Effector memory CD4-positive, alpha-beta T cell (primary cell): ENCODE results near the gene SCN1A.

Experiments
- DNase-seq, 3 donors: peaks; one replicate each; pipeline ENCODE4 v3.0.0-alpha.2; 2020
- H3K27ac ChIP-seq: 2 replicates; pipeline ENCODE4 v1.7.0; 2013; ENCODE audit warnings: mild to moderate bottlenecking, low read length, moderate library complexity; ENCODE audit not compliant: insufficient read depth, poor library complexity, severe bottlenecking
- H3K27me3 ChIP-seq: replicated peaks from 2 replicates; pipeline ENCODE4 v1.7.0; 2013; ENCODE audit warnings: mild to moderate bottlenecking, low read length; ENCODE audit not compliant: insufficient read depth, control insufficient read depth, poor library complexity, severe bottlenecking
- H3K36me3 ChIP-seq: 2 replicates; pipeline ENCODE4 v1.7.0; 2013; ENCODE audit warnings: mild to moderate bottlenecking, low read length, moderate library complexity; ENCODE audit not compliant: control insufficient read depth, insufficient read depth
- H3K4me1 ChIP-seq: 2 replicates; pipeline ENCODE4 v1.7.0; 2013; ENCODE audit warnings: low read length, mild to moderate bottlenecking; ENCODE audit not compliant: control insufficient read depth, insufficient read depth, poor library complexity, severe bottlenecking
- H3K4me3 ChIP-seq: 2 replicates; pipeline ENCODE4 v1.7.0; 2013; ENCODE audit warnings: low read length, low read depth, mild to moderate bottlenecking; ENCODE audit not compliant: insufficient read depth, poor library complexity, severe bottlenecking
- H3K9me3 ChIP-seq: 2 replicates; pipeline ENCODE4 v1.7.0; 2013; ENCODE audit warnings: mild to moderate bottlenecking, low read length, moderate library complexity; ENCODE audit not compliant: control insufficient read depth

The SCN1A gene

DNA sequence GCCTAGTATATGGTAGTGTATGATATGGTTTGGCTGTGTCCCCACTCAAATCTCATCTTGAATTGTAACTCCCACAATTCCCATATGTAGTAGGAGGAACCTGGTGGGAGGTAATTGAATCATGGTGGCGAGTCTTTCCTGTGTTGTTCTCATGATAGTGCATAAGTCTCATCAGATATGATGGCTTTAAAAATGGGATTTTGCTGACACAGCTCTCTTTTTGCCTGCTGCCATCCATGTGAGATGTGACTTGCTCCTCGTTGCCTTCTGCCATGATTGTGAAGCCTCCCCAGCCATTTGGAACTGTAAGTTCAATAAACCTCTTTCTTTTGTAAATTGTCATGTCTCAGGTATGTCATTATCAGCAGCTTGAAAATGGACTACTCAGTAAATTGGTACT is 9.5 kb upstream of the SCN1A start:
- Histone ChIP-seq H3K27ac (no peak overlapping the region), H3K9me3 (no peaks in the 10 kb centered on the region), H3K27me3 (no peaks in the 10 kb centered on the region), H3K4me3 (no peak overlapping the region), H3K4me1 (no peaks in the 10 kb centered on the region), H3K36me3 (no peaks in the 10 kb centered on the region)
- DNase-seq = no peak

DNA sequence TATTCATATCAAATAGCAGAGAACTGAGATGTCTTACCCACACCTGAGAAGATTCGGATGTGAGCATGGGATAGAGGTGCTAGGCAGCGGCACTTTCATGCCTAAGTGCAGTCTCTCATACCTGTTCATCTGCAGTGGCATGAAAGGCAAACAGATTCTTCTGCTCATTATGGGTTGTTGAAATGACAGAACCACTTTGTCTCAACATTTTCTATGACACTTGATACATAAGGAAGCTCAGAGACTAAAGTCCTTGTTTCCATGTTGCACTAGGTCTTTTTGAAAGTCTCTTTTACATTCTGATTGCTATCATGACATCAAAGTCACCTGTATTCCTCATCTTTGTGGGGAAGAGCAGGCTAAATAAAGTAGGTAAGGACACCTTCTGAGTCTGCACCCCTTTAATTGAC is 8.0 kb upstream of the SCN1A start:
- no peak overlapping the region for H3K4me3 ChIP-seq
- H3K9me3 ChIP-seq = no peaks in the 10 kb centered on the region
- no peak overlapping the region for H3K27ac ChIP-seq
- H3K36me3 ChIP-seq = no peaks in the 10 kb centered on the region
- H3K4me1 ChIP-seq = no peaks in the 10 kb centered on the region
- no peaks in the 10 kb centered on the region for H3K27me3 ChIP-seq
- DNase-seq = no peak

DNA sequence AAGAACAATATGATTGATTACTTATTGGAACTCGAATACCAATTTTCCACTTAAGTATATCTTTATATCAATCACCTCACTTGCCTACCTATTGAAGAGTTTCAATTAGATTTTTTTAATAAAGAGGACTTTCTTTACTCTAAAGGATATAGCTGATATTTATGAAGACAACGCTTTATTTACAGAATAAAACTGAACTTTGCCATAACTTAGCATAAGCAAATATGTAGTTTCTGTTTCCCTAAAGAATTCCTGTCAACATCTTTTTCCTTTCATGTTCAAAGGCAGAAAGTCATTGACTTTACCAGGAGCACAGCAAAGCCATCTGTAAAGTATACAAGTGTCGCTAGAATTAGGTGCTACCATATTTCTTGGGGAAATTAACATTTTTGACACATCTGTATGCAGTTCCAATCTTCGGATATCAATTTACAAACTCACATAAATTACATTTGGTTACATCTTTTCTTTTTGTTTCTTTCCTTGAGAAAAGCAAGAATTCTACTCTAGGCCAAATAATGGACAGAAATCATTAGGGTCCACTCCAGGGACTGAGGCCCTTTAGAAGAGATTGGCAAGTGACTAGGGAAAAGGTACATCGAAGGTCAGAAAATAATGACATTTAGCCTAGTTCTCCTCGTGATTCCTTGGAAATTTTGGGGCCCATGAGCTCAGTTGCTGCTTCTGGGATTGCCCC is 7.5 kb upstream of the SCN1A start:
- H3K9me3 ChIP-seq = no peaks in the 10 kb centered on the region
- no peak overlapping the region for H3K4me3 ChIP-seq
- H3K27ac ChIP-seq = no peak overlapping the region
- DNase-seq = no peak
- no peaks in the 10 kb centered on the region for H3K4me1 ChIP-seq
- H3K27me3 ChIP-seq = no peaks in the 10 kb centered on the region
- H3K36me3 ChIP-seq = no peaks in the 10 kb centered on the region

DNA sequence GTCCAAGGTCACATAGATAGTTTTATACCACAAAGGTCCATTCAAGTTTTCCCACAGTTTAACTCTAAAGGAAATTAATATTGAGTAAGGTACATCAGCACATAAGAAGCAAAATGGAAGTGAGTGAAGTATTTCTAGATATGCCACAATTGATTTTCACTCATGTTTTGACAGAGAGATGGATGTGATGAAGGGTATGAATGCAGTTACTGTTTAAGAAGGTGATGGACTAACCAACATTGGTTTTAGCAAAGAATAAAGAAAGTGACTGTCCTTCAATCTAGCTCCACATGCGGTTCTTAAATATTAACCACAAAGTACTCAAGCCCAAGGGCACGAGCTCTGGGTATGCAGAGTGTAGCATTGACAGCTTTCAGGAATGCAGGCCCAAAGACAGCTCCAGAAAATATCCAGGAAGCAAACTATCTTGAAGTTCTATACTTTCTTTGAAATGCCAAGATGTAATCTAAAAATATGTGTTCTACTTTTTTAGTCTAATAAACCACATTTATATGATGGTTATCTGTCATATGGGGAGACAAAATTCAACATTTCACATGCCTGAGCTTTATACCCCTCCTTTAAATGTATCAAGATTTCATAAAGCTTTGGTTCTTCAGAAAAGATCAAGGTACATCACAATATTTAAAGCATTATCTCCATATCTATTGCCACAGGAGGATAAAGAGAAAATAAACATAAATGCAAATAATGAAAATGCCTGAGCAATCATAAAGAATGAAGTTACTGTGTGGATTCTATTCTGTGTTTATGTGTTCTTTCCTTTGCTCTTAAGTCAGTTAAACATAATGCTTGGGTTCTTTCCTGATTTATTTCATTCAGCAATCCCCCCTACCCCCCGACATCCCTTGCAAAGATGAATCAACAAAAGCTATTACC is 6.7 kb upstream of the SCN1A start:
- DNase-seq = no peak

DNA sequence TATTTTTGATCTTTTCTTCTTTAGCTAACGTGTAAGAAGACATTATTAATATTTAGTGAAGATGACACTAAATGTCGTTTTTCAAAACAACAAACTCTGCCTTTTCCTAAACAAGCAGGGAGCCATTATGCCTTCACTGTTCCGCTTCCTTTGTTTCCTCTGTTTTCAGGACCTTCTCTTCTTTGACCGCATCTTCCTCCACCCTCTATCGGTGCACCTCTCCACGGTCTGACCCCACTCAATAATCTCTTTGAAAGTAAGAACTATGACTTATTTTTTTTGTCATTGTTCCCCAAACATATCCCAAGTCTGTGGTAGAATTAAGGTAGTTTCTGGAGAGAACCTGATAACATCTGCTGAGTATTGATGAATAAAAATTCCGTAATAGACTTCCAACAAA is 5.8 kb upstream of the SCN1A start:
- Histone ChIP-seq H3K4me1 (no peaks in the 10 kb centered on the region), H3K36me3 (no peaks in the 10 kb centered on the region), H3K27ac (no peak overlapping the region), H3K4me3 (no peak overlapping the region), H3K27me3 (no peaks in the 10 kb centered on the region), H3K9me3 (no peaks in the 10 kb centered on the region)
- no peak for DNase-seq

More for the DNA sequence above, 6.7 kb upstream of the SCN1A start:
- H3K36me3 ChIP-seq = no peaks in the 10 kb centered on the region
- no peaks in the 10 kb centered on the region for H3K4me1 ChIP-seq
- H3K27ac ChIP-seq = no peak overlapping the region
- H3K4me3 ChIP-seq = no peak overlapping the region
- H3K27me3 ChIP-seq = no peaks in the 10 kb centered on the region
- H3K9me3 ChIP-seq = no peaks in the 10 kb centered on the region

DNA sequence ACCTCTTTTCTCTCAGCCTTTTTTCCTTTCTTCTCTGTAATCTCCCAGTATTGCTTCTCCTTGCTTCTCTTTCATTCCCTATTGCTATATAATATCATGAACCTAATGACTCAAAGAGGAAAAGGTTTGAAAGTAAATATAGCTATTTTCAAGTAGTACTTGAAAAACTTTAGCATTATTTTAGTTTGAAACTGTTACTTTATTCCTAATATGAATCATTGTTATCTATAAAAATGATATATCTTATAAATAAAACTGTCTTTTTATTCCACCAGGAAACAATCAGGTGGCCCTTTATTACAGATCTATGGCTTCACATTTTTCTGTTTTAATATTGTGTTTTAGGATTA is 311 bp upstream of the SCN1A start:
- no peak overlapping the region for H3K4me3 ChIP-seq

DNA sequence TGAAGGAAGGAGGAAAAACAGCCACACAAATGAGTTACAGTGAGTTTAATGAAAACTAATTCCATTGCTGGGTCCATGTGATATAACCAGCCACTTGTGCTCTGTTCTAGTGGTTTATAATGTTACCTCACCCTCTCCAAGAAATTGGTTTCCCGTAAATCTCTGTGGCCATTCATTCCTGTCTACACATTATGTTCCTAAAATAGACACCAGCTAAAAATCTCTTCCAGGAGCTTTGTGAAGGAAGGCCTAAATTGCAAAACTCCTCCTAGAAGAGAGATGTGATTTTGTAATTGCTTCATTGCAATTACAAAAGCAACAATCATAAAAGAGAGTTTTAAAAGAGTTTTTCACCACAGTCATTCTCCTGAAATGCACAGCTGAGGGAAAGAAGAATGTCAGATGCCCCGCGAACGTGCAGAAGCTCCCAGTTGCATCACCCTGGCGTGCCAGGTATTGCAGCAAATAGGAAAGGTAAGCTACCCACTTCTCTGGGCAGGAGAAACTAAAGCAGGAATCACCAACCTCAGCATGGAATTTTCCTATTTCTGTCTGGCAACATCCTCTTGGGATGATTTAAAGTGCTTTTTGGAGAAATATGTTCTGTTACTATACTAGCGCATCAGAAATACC is 1.7 kb downstream of the SCN1A start:
- no peaks in the 10 kb centered on the region for H3K36me3 ChIP-seq
- H3K27ac ChIP-seq = no peak overlapping the region
- no peaks in the 10 kb centered on the region for H3K4me1 ChIP-seq
- no peaks in the 10 kb centered on the region for H3K9me3 ChIP-seq
- no peak for DNase-seq
- no peaks in the 10 kb centered on the region for H3K27me3 ChIP-seq
- H3K4me3 ChIP-seq = no peak overlapping the region

More for the DNA sequence above, 311 bp upstream of the SCN1A start:
- DNase-seq = no peak
- no peaks in the 10 kb centered on the region for H3K4me1 ChIP-seq
- H3K36me3 ChIP-seq = no peaks in the 10 kb centered on the region
- H3K27me3 ChIP-seq = no peaks in the 10 kb centered on the region
- no peaks in the 10 kb centered on the region for H3K9me3 ChIP-seq
- no peak overlapping the region for H3K27ac ChIP-seq

DNA sequence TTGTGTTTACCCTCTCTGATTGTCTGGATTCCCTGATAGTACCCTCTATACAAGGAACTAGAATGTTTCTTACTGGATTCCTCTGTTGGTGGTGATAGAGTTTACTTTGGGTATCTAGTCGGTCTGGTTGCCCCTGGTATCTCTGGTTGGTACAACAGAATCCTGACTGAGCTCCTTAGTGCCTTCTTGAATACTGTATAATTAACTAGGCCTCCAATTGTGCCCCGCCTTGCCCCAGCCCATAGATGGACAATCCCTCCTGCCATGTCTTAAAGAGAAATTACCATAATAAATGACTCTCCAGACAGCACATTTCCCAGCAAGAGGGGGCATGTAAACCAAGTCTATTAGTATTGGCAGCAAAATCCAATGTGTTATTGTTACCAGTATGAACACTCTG is 2.3 kb downstream of the SCN1A start:
- Histone ChIP-seq H3K27ac (no peak overlapping the region), H3K27me3 (no peaks in the 10 kb centered on the region), H3K4me1 (no peaks in the 10 kb centered on the region), H3K4me3 (no peak overlapping the region), H3K36me3 (no peaks in the 10 kb centered on the region), H3K9me3 (no peaks in the 10 kb centered on the region)
- DNase-seq = no peak

DNA sequence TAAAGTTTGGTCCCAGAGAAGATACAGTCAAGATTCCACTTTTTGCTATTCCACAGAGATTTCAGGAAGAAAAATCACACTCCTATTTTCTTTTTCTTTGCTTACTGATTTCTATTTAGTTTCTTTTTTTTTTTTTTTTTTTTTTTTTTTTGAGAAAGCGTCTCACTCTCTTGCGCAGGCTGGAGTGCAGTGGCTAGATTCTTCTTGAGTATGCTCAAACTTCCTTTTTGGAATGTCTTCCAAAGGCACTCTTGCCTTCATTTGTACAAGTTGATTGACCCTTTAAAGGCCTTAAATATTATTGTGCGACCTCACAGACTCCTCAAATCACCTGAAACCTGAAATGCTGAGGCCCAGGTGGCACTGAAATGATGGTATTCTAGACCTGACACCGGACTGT is 9.6 kb downstream of the SCN1A start:
- H3K9me3 ChIP-seq = no peaks in the 10 kb centered on the region
- no peak overlapping the region for H3K4me3 ChIP-seq
- no peak for DNase-seq
- H3K36me3 ChIP-seq = no peaks in the 10 kb centered on the region
- H3K27me3 ChIP-seq = no peaks in the 10 kb centered on the region
- no peaks in the 10 kb centered on the region for H3K4me1 ChIP-seq
- H3K27ac ChIP-seq = no peak overlapping the region

DNA sequence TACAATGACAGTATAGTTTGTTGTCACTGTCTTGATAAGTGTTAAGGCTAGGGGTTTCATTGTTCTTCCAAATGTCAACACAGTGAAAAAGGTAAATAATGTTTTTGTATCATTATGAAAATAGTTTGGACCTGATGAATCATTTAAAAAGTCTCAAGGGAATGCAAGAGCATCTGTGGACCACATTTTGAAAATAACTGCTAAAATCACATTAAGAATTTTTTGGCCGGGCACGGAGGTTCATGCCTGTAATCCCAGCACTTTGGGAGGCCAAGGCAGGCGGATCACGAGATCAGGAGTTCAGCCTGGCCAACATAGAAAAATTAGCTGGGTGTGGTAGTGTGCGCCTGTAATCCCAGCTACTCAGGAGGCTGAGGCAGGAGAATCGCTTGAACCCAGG is 10.3 kb downstream of the SCN1A start:
- DNase-seq = no peak
- H3K9me3 ChIP-seq = no peaks in the 10 kb centered on the region
- no peak overlapping the region for H3K4me3 ChIP-seq
- H3K27me3 ChIP-seq = no peaks in the 10 kb centered on the region
- H3K4me1 ChIP-seq = no peaks in the 10 kb centered on the region
- no peaks in the 10 kb centered on the region for H3K36me3 ChIP-seq
- H3K27ac ChIP-seq = no peak overlapping the region
